ENCODE measurements around the gene HSD17B1. TPM values are rescaled to one million over a fixed set of nuclear protein-coding genes. Genes with fewer than 3 reads are reported as not detected.

The HSD17B1 gene
- total RNA-seq, 4 donors from 2014 or later: 1.6 to 8.7 (median 3.4) TPM

GRCh38 chr17:42531455-42532354 is 21.0 kb upstream of the HSD17B1 start:
- ATAC-seq (ENCODE audit: low FRiP score) (peak; percentile 46), DNase-seq (ENCODE audit: low spot score) (no peak)
- peak in 1 of 3 donors; percentile 15 for TF ChIP-seq CTCF (IDR thresholded peaks at IDR 0.05)

- no peak for TF ChIP-seq CTCF (IDR thresholded peaks at IDR 0.05)
Measured at GRCh38 chr17:42535155-42536047, 17.3 kb upstream of the HSD17B1 start.

GRCh38 chr17:42536048-42536371 is 16.7 kb upstream of the HSD17B1 start, which contains the start of gene NAGLU:
TSS of gene NAGLU (plus strand) at chr17:42536241. CDS start at chr17:42536273, 32 bp downstream.
- DNase-seq (ENCODE audit: low spot score) (peak; percentile 92), ATAC-seq (ENCODE audit: low FRiP score) (peak; percentile 92)
- TF ChIP-seq CTCF (IDR thresholded peaks at IDR 0.05): no peak

More at GRCh38 chr17:42535155-42536047, 17.3 kb upstream of the HSD17B1 start:
- ATAC-seq (ENCODE audit: low FRiP score) (no peak), DNase-seq (ENCODE audit: low spot score) (no peak)

DNA sequence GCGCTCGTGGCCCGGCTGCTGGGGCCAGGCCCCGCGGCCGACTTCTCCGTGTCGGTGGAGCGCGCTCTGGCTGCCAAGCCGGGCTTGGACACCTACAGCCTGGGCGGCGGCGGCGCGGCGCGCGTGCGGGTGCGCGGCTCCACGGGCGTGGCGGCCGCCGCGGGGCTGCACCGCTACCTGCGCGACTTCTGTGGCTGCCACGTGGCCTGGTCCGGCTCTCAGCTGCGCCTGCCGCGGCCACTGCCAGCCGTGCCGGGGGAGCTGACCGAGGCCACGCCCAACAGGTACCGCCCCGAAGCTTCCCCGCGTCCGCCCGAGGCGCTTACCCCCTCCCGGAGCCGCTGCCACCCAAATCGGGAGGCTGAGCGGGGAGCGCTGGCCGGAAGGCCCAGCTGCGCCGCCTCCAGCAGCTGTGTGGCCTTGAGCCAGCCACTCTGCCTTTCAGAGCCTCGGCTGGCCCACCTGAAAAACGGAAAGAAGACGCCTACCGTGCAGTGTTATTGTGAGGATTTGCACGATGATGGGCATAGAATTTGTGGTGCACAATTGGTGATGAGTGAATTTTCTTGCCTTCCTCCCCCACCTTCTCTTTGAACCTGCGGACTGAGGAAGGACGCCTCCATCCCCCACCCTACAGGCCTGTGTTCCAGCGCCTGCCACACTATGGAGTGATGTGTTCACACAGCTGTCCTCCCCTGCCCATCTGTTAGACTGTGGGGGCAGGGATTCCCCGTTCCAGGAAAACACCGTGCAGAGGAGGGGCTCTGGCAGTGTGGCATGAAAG is 16.2 kb upstream of the HSD17B1 start:
- no peak for TF ChIP-seq CTCF (IDR thresholded peaks at IDR 0.05)
- DNase-seq (ENCODE audit: low spot score) (no peak), ATAC-seq (ENCODE audit: low FRiP score) (peak; percentile 81)

DNA sequence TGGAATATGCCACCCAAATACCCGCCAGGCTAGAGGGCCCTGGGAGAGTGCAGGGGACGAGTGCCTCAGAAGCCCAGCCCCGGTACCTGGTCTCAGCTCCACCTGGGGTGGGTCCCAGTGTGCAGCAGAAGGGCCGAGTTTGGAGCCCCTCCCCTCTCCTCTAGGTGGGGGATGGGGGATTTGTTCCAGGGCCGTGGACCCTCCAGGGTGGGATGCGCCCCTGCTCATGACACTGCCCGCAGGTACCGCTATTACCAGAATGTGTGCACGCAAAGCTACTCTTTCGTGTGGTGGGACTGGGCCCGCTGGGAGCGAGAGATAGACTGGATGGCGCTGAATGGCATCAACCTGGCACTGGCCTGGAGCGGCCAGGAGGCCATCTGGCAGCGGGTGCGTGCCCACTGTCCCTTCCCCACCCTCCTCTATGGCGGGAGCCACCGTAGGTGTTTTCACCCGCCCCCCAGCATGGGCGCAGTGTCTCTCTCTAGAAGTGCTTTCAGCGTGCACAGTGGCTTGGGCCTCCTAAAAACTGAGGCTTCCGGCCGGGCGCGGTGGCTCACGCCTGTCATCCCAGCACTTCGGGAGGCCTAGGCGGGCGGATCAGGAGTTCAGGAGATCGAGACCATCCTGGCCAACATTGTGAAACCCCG is 15.4 kb upstream of the HSD17B1 start:
- no peak for TF ChIP-seq CTCF (IDR thresholded peaks at IDR 0.05)
- no peak for ATAC-seq (ENCODE audit: low FRiP score)
- DNase-seq (ENCODE audit: low spot score): no peak

DNA sequence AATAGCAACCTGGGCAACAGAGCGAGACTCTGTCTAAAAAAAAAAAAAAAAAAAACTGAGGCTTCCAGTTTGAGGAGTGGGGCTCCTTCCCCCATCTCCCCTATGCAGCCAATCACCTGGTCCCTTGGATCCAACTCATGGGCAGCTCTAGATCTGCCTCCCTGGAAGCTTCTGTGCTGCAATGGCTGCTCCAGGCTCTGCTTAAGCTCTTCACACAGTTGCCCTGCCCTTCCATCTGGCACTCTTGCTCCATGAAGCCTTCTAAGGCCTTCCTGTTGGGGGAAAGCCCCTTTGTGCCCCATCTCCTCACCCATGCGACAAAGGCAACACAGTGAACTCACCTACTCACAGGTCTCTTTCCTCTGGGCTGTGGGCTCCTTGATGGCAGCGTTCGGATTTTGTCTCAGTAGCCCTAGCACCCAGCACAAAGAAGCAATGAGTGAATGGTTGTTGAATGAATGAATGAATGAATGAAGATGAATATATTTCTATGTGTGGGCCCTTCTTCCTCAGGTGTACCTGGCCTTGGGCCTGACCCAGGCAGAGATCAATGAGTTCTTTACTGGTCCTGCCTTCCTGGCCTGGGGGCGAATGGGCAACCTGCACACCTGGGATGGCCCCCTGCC is 14.8 kb upstream of the HSD17B1 start:
- ATAC-seq (ENCODE audit: low FRiP score) (no peak), DNase-seq (ENCODE audit: low spot score) (no peak)
- TF ChIP-seq CTCF (IDR thresholded peaks at IDR 0.05): no peak
